Anterior cingulate cortex (tissue), 58 donors: ENCODE data around the gene CYSRT1.

Source experiments
- DNase-seq, 58 donors: peaks; one replicate each; lab custom pipeline; 2025; lab: John Stamatoyannopoulos, UW

CYSRT1 gene

DNA sequence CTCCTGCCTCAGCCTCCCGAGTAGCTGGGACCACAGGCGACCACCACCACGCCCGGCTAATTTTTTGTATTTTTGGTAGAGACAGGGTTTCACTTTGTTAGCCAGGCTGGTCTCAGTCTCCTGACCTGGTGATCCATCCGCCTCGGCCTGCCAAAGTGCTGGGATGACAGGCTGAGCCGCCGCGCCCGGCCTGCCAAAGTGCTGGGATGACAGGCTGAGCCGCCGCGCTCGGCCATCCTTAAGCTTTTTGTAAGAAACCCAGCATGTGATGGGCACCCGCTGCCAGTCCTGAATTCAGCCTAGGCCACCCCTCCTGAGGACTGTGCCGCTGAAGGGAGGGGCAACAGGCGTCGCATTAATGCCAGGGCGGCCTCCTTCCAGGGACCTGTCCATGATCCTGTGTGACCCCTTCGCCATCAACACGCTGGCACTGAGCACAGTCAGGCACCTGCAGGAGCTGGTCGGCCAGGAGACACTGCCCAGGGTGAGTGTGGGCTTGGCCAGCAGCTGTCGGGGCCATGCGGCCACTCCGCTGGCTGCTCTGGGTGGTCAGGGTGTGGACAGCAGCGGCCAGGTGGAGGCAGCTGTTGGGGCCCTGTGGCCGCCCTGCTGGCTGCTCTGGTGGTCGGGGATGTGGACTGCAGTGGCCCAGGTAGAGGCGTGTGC is 40.7 kb downstream of the CYSRT1 start:
- DNase-seq: no peak

DNA sequence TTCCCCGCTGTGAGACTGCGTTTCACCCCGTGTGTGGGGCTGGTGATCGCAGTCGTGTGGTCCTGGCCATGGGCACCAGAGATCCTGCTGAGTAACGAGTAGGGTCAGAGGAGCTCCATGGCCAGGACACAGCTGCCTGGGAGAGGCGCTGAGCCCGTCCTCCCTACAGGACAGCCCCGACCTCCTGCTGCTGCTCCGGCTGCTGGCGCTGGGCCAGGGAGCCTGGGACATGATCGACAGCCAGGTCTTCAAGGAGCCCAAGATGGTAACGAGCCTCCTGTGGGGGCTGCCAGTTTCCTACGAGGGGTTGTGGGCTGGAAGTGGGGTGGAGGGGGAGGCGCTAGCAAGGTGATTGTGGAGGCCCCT is 41.2 kb downstream of the CYSRT1 start:
- DNase-seq: no peak

- DNase-seq: no peak
These were observed 41.8 kb downstream of the CYSRT1 start for GRCh38 chr9:137266585-137267453.

GRCh38 chr9:137267933-137268355 is 43.0 kb downstream of the CYSRT1 start:
- DNase-seq: no peak

- no peak for DNase-seq
These were observed 43.7 kb downstream of the CYSRT1 start for GRCh38 chr9:137268538-137269201.

DNA sequence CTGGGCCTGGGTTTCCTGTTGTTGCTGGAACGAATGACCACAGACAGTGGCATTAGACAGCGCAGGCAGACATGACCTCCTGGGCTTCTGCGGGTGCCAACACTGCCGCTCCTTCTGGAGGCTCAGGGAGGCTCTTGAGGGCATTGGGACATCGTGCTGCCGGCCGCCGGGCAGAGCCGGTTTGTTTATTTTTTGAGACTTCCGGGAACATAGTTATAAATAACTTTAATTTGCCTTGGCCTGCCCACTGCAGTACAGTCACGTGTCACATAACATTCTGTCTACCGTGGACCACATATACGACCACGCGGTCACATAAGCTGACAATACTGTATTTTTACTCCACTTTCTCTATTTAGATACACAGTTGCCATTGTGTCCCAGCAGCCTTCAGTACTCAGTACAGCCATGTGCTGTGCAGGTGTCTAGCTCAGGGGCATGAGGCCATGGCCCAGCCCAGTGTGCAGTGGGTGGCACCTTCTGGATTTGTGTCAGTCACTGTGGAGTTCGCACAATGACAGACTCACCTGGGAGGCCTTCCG is 44.3 kb downstream of the CYSRT1 start:
- DNase-seq: no peak

GRCh38 chr9:137270929-137271695 is 46.1 kb downstream of the CYSRT1 start:
- no peak for DNase-seq

DNA sequence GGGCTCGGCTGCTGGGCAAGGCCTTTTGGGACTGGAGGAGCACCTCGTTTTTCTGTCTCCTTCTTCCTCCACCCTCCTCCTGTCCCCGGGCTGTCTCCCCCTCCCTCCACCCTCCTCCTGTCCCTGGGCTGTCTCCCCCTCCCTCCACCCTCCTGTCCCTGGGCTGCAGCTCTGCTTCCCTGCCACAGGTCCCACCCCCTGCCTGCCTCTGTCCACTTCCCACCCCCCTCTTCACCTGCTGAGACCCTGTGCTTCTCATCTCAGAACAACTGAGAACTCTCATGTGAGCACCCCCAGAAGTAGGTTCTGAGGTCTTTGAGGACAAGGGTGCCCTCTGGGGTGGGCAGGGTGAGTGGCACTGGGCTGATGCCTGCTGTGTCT is 46.7 kb downstream of the CYSRT1 start:
- DNase-seq: no peak

DNA sequence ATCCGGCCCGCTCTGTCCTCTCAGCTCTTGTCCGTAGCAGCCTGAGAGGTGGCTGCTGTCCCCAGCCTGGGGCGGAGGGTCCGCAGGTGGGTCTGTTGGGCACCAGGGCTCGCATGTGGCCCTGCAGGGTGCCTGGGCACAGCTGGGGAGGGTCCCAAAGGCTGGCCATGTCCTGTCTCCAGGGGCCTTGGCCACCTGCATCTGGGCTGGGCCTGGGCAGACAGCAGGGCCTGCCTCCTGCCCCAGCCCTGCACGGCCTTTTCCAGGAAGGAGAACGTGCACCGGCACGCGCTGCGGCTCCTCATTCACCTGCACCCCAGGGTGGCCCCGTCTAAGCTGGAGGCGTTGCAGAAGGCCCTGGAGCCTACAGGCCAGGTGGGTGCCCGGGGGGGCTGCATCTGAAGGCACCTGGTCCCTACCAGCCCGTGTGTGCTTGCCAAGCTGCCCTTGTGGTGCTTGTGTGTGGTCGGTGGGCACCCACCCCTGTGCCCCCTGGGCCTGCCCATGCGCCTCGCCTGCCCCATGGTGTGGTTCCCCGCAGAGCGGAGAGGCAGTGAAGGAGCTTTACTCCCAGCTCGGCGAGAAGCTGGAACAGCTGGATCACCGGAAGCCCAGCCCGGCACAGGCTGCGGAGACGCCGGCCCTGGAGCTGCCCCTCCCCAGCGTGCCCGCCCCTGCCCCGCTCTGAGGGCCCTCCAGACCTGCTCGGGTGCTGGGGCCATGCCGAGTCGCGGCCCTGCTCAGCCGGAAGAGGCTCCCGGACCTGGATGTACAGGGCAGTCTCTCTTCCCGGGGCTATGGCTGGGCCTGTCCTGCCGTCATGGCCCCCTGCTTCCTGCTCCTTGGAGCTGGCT is 47.5 kb downstream of the CYSRT1 start:
- no peak for DNase-seq

GRCh38 chr9:137273095-137273490 is 48.1 kb downstream of the CYSRT1 start:
- DNase-seq: no peak

DNA sequence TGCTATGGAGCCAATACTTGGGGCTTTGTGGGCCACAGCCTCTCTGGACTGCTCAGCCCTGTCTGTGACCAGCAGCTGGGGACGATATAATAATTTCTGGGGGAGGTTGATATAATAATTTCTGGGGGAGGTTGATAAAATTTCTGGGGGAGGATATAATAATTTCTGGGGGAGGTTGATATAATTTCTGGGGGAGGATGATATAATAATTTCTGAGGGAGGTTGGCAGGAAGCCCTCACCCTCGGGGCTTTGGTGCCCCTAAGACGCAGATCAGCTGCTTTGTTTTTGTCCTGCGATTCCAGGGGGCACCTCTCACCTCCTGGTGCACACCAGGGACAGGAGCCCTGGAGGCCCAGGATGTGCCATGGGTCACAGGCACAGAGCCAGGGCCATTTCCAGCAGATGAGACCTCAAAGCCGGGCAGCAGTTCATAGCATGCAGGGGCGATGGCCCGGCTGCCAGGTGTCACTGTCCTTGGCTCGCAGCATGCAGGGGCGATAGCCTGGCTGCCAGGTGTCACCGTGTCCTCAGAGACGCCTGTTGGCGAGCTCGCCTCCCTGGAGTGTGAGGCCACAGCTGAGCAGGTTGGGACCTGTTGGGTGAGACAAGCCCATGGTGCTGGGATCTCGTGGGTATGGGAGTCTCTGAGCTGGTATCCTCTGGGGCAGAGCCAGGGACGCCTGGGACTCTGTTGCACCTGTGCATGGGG is 48.8 kb downstream of the CYSRT1 start:
- DNase-seq: no peak

DNA sequence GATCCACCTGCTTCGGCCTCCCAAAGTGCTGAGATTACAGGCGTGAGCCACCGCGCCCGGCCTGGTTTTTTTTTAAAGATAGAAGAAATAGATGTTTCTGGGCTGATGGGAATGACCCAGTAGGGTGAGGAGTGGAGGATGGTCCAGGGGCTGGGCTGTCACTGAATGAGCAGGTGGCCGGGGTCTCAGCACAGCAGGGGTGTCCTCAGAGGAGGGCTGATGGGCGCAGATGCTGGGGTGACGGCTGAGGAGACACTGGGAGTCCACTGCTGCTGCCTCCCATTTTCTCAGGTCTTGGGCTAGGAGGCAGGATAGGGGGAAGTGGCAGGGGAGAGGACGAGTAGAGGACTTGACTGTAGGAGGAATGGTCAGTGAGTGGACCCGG is 50.2 kb downstream of the CYSRT1 start:
- DNase-seq: no peak
